Mesothelial cell of epicardium (in vitro differentiated cells): ENCODE results near the gene KIAA1549. TPM values are rescaled to one million over a fixed set of nuclear protein-coding genes. Genes with fewer than 3 reads are reported as not detected.

ENCODE experiments used
- DNase-seq, 2 experiments: peaks; one replicate each; pipeline ENCODE4 v3.0.0; 2021; ENCODE audit warnings: low spot score in 2 of 2; ENCODE audit not compliant: unreplicated experiment in 2 of 2
- H3K27ac Mint-ChIP-seq: 2 replicates; pipeline ENCODE4 v1.8.0; 2021; ENCODE audit warnings: mixed read lengths
- H3K27me3 Mint-ChIP-seq: 2 replicates; pipeline ENCODE4 v1.8.0; 2021; ENCODE audit warnings: low read depth, mixed read lengths
- H3K36me3 Mint-ChIP-seq: 2 replicates; pipeline ENCODE4 v1.8.0; 2021; ENCODE audit warnings: mixed read lengths
- H3K4me1 Mint-ChIP-seq: 2 replicates; pipeline ENCODE4 v1.8.0; 2021; ENCODE audit warnings: mixed read lengths
- H3K4me3 Mint-ChIP-seq: 2 replicates; pipeline ENCODE4 v1.8.0; 2021; ENCODE audit warnings: mild to moderate bottlenecking, moderate library complexity, mixed read lengths
- H3K9me3 Mint-ChIP-seq: 2 replicates; pipeline ENCODE4 v1.8.0; 2021; ENCODE audit warnings: mixed read lengths
- total RNA-seq: library from RNA; stranded (reverse); gene quantifications from 3 replicates; pipeline ENCODE4 v1.2.1, GENCODE V29; 2021
- TF ChIP-seq, protein P1 (sequence below): fragments of 200-600 bp; sonication (generic); IDR thresholded peaks from one replicate; pipeline ENCODE4 v1.5.0; 2021; ENCODE audit warnings: antibody characterized with exemption; ENCODE audit not compliant: unreplicated experiment

The KIAA1549 gene
- total RNA-seq, 1 donor from 2014 or later = 34.8 TPM

DNA sequence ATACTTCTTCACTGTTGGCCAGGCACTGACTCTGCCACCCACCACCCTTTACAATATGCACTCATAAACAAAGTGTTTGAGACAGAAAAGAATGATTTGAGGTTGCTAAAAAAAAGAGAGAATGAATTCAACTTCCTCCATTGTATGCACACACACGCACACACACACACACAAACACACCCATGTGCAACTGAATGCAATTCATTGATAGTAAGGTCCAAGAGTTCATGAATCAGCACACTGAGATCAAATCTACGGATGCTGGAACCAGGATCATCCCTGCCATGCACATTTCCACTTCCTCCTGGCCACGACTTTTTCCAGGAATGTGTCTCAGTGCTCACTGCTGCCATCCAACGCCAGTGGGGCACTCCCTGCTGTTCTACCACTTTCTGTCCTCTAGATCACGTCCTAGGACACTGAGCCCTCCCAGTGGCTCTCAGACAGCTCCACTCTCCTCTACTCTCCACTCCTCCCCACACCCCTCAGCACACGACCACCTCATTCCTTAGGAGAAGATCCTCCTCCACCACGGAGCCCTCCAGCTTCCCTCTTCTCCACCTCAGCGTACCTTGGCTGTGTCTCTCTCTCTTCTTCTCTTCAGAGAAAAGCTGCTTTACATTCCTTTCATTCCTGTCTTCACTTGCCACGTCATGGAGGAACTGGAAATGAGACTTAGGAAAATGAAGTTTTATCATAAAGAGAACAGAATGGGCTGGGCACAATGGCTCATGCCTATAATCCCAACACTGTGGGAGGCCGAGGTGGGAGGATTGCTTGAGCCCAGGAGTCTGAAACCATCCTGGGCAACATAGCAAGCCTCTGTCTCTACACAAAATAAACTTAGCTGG, 195.4 kb downstream of the KIAA1549 start:
- Mint-ChIP-seq H3K36me3 (no peaks in the 10 kb centered on the region), H3K27me3 (no peaks in the 10 kb centered on the region), H3K4me3 (peak overlapping the region; percentile 36), H3K4me1 (peaks cover 10% of the 10 kb centered on the region), H3K27ac (peak overlapping the region; percentile 88), H3K9me3 (peaks cover 15% of the 10 kb centered on the region)
- TF ChIP-seq, protein P1, sequence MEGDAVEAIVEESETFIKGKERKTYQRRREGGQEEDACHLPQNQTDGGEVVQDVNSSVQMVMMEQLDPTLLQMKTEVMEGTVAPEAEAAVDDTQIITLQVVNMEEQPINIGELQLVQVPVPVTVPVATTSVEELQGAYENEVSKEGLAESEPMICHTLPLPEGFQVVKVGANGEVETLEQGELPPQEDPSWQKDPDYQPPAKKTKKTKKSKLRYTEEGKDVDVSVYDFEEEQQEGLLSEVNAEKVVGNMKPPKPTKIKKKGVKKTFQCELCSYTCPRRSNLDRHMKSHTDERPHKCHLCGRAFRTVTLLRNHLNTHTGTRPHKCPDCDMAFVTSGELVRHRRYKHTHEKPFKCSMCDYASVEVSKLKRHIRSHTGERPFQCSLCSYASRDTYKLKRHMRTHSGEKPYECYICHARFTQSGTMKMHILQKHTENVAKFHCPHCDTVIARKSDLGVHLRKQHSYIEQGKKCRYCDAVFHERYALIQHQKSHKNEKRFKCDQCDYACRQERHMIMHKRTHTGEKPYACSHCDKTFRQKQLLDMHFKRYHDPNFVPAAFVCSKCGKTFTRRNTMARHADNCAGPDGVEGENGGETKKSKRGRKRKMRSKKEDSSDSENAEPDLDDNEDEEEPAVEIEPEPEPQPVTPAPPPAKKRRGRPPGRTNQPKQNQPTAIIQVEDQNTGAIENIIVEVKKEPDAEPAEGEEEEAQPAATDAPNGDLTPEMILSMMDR = no peak
- DNase-seq = no peak

DNA sequence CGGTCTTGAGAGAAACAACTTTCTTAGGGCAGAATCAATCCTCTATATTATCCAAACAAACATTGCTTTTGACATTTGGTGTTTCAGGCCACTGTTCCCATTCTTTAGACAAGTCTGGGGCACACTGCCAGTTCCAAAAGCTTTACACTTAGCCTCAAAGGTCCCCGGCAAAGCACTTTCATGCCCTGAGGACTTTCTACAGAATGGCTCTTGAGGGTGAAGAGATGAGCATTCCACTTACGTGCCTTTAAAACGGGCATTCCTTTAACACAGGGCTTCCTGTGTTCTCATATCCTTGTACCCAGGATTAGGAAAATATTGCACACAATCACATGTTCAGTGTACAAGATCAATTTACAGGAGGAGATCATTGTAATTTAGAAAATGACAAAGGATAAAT, 196.5 kb downstream of the KIAA1549 start:
- H3K27ac Mint-ChIP-seq = peak overlapping the region; percentile 71
- DNase-seq = no peak

More for the DNA sequence above, 196.5 kb downstream of the KIAA1549 start:
- TF ChIP-seq, protein P1 = no peak
- no peak overlapping the region for H3K4me3 Mint-ChIP-seq
- peaks cover 10% of the 10 kb centered on the region for H3K4me1 Mint-ChIP-seq
- no peaks in the 10 kb centered on the region for H3K27me3 Mint-ChIP-seq
- H3K9me3 Mint-ChIP-seq = peaks cover 15% of the 10 kb centered on the region
- H3K36me3 Mint-ChIP-seq = no peaks in the 10 kb centered on the region

Other genes starting within 250 kb of the KIAA1549 start
- not detected in 3 replicates for gene TMEM213, start 183.4 kb downstream of the KIAA1549 start, total RNA-seq
- gene ATP6V0A4, start 183.2 kb downstream of the KIAA1549 start, total RNA-seq = 0.56 to 0.73 TPM in 2 of 3 replicates, not detected in the other
- 1.7 to 2.2 TPM (median 1.9 TPM) in 3 replicates for gene ZC3HAV1L, start 54.7 kb upstream of the KIAA1549 start, total RNA-seq
- 23.7 to 24.1 TPM (median 23.7 TPM) in 3 replicates for gene ZC3HAV1, start 128.3 kb upstream of the KIAA1549 start, total RNA-seq
- 31.4 to 34.8 TPM (median 34.4 TPM) in 3 replicates for gene UBN2, start 249.8 kb upstream of the KIAA1549 start, total RNA-seq